Keratinocyte (primary cell): ENCODE results near the gene TMEM191C. TPM values are rescaled to one million over a fixed set of nuclear protein-coding genes. Genes with fewer than 3 reads are reported as not detected.

Source experiments
- DNase-seq: peaks from one replicate; pipeline ENCODE4 v3.0.0-alpha.2; 2011; ENCODE audit warnings: low read depth, missing footprints, low spot score
- FAIRE-seq: peaks from 2 replicates; lab custom pipeline; 2011; peaks lifted over from hg19 to GRCh38; lab: Jason Lieb, UNC
- H2AFZ ChIP-seq: 2 replicates; pipeline ENCODE4 v1.6.0; 2012; ENCODE audit warnings: low read length, control low read depth, inconsistent platforms; ENCODE audit not compliant: control insufficient read depth
- H3K27ac ChIP-seq: 2 replicates; pipeline ENCODE4 v1.5.1; 2011; ENCODE audit warnings: low read length; ENCODE audit not compliant: control insufficient read depth, insufficient read depth
- H3K27me3 ChIP-seq: 3 replicates; pipeline ENCODE4 v1.6.0; 2011; ENCODE audit warnings: low read length; ENCODE audit not compliant: control insufficient read depth, insufficient read depth; ENCODE audit errors: extremely low read depth
- H3K36me3 ChIP-seq, 2 experiments: 2 replicates in 1 of 2; 3 replicates in 1 of 2; pipeline ENCODE4 v1.5.1; 2011; ENCODE audit warnings: low read length in 2 of 2, mild to moderate bottlenecking in 1 of 2; ENCODE audit not compliant: control insufficient read depth in 2 of 2, insufficient read depth in 2 of 2; ENCODE audit errors: extremely low read depth in 1 of 2
- H3K4me1 ChIP-seq: 3 replicates; pipeline ENCODE4 v1.5.1; 2011; ENCODE audit warnings: low read length; ENCODE audit not compliant: control insufficient read depth, insufficient read depth; ENCODE audit errors: extremely low read depth
- H3K4me2 ChIP-seq: 3 replicates; pipeline ENCODE4 v1.6.0; 2011; ENCODE audit warnings: low read depth, low read length; ENCODE audit not compliant: control insufficient read depth, insufficient read depth; ENCODE audit errors: extremely low read depth
- H3K4me3 ChIP-seq, 3 experiments: fragments of 200-600 bp in 1 of 3; sonication (generic) in 1 of 3; 2 replicates in 2 of 3; 3 replicates in 1 of 3; pipeline ENCODE4 v1.5.1; 2011 to 2016; ENCODE audit warnings: low read length in 3 of 3, mild to moderate bottlenecking in 3 of 3, control low read depth in 2 of 3, inconsistent platforms in 1 of 3, low read depth in 1 of 3, mixed read lengths in 1 of 3, mixed run types in 1 of 3, moderate library complexity in 1 of 3; ENCODE audit not compliant: control insufficient read depth in 2 of 3, insufficient read depth in 2 of 3; ENCODE audit errors: extremely low read depth in 1 of 3
- H3K79me2 ChIP-seq: 2 replicates; pipeline ENCODE4 v1.6.0; 2012; ENCODE audit warnings: low read length; ENCODE audit not compliant: control insufficient read depth, insufficient read depth
- H3K9ac ChIP-seq: 3 replicates; pipeline ENCODE4 v1.6.0; 2011; ENCODE audit warnings: low read length; ENCODE audit not compliant: control insufficient read depth, insufficient read depth; ENCODE audit errors: extremely low read depth
- H3K9me1 ChIP-seq: 3 replicates; pipeline ENCODE4 v1.6.0; 2011; ENCODE audit warnings: low read length; ENCODE audit not compliant: control insufficient read depth, insufficient read depth; ENCODE audit errors: extremely low read depth
- H3K9me3 ChIP-seq: 2 replicates; pipeline ENCODE4 v1.5.1; 2012; ENCODE audit warnings: low read depth, low read length; ENCODE audit not compliant: control insufficient read depth
- H4K20me1 ChIP-seq: 3 replicates; pipeline ENCODE4 v1.6.0; 2011; ENCODE audit warnings: low read length; ENCODE audit not compliant: control insufficient read depth, insufficient read depth; ENCODE audit errors: extremely low read depth
- EZH2 ChIP-seq: IDR thresholded peaks from one replicate; pipeline ENCODE4 v1.6.1; 2012; ENCODE audit warnings: inconsistent platforms, mild to moderate bottlenecking, low read length, moderate library complexity
- dilution Hi-C: fragments of 300-500 bp; cut with MboI; formaldehyde crosslinking; loops from one replicate; pipeline ENCODE4 v1.7.0; 2020; ENCODE audit warnings: low sequenced_read_pairs; ENCODE audit not compliant: extremely low pct_ligation_motif_present
- polyA plus RNA-seq, 5 experiments: library from polyadenylated mRNA; depleted of rRNA in 3 of 5; stranded (reverse) in 3 of 5; stranded (forward) in 1 of 5; unstranded in 1 of 5; fragments of >200 nt; gene quantifications; 1 replicate in 1 of 5; 2 replicates in 3 of 5; 3 replicates in 1 of 5; pipeline versions ENCODE4 v1.2.1 to v1.2.3, GENCODE V29; 2011 to 2012; ENCODE audit warnings: missing spikeins in 2 of 5, low read depth in 1 of 5, low replicate concordance in 1 of 5
- TF ChIP-seq, protein P1 (sequence below), 3 experiments: IDR thresholded peaks in 1 of 3; conservative IDR thresholded peaks in 1 of 3; optimal IDR thresholded peaks in 1 of 3; 2 replicates in 2 of 3; 3 replicates in 1 of 3; pipeline versions ENCODE3 to v1.5.1; 2011; ENCODE audit warnings: low read length in 3 of 3, mild to moderate bottlenecking in 3 of 3, moderate library complexity in 2 of 3, control low read depth in 1 of 3, inconsistent platforms in 1 of 3; ENCODE audit not compliant: insufficient read depth in 2 of 3; ENCODE audit errors: extremely low read depth in 1 of 3

The TMEM191C gene
- polyA plus RNA-seq, 1 donor (not counting 4 experiments of a cell fraction or from before 2014, with no cell fraction given) = 0.31 TPM

DNA sequence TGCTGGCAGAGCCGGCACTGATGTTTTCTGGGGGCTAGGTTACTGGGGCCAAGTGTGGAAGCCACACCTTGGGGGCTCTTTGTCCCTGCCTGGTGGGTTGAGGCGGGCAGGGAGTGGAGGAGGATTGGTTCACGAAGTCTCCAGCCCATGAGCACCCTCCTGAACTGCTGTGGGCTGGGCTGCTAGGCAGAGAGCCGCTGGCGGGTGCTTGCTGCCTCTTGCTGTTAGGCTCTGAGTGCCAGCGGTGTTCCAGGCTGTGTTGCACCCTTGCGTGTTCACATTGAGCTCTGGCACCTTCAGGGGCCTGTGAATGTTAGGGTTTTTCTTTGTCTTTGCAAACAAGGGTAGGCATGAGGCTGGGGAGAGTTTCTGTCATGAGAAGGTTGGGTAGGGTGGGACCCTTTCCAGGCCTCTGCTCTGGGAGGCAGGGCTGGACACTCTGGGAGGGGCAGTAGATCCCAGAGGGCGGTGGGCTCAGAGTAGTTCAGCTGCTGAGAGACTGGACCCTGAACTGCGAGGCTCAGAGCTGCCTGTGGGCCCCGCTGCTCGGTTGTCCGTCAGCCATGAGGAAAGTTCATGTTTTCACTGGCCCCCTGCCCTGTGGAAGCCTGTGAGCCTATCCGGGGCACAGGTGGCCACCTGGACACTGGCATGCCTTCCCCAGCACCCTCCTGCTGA, 24.0 kb upstream of the TMEM191C start:
- H2AFZ ChIP-seq = no peak overlapping the region
- H3K36me3 ChIP-seq = peaks cover 12 to 21% of the 10 kb centered on the region in 2 experiments
- H3K9me3 ChIP-seq = no peaks in the 10 kb centered on the region
- dilution Hi-C loops = no loop called here
- H3K27me3 ChIP-seq = no peaks in the 10 kb centered on the region
- H3K79me2 ChIP-seq = no peaks in the 10 kb centered on the region
- no peak for DNase-seq
- no peaks in the 10 kb centered on the region for H3K4me1 ChIP-seq
- peaks cover 3% of the 10 kb centered on the region for H4K20me1 ChIP-seq
- no peak overlapping the region for H3K4me3 ChIP-seq
- H3K9me1 ChIP-seq = no peaks in the 10 kb centered on the region
- H3K9ac ChIP-seq = no peak overlapping the region
- H3K4me2 ChIP-seq = no peak overlapping the region
- TF ChIP-seq, protein P1, sequence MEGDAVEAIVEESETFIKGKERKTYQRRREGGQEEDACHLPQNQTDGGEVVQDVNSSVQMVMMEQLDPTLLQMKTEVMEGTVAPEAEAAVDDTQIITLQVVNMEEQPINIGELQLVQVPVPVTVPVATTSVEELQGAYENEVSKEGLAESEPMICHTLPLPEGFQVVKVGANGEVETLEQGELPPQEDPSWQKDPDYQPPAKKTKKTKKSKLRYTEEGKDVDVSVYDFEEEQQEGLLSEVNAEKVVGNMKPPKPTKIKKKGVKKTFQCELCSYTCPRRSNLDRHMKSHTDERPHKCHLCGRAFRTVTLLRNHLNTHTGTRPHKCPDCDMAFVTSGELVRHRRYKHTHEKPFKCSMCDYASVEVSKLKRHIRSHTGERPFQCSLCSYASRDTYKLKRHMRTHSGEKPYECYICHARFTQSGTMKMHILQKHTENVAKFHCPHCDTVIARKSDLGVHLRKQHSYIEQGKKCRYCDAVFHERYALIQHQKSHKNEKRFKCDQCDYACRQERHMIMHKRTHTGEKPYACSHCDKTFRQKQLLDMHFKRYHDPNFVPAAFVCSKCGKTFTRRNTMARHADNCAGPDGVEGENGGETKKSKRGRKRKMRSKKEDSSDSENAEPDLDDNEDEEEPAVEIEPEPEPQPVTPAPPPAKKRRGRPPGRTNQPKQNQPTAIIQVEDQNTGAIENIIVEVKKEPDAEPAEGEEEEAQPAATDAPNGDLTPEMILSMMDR (optimal IDR thresholded peaks at IDR 0.05 in 1 of 3, IDR thresholded peaks at IDR 0.05 in 1 of 3, conservative IDR thresholded peaks at IDR 0.05 in 1 of 3; ENCODE audit: extremely low read depth in 1 of 3, insufficient read depth in 2 of 3, low read length in 3 of 3) = no peak
- no peak for TF ChIP-seq EZH2
- FAIRE-seq = no peak
- no peak overlapping the region for H3K27ac ChIP-seq

DNA sequence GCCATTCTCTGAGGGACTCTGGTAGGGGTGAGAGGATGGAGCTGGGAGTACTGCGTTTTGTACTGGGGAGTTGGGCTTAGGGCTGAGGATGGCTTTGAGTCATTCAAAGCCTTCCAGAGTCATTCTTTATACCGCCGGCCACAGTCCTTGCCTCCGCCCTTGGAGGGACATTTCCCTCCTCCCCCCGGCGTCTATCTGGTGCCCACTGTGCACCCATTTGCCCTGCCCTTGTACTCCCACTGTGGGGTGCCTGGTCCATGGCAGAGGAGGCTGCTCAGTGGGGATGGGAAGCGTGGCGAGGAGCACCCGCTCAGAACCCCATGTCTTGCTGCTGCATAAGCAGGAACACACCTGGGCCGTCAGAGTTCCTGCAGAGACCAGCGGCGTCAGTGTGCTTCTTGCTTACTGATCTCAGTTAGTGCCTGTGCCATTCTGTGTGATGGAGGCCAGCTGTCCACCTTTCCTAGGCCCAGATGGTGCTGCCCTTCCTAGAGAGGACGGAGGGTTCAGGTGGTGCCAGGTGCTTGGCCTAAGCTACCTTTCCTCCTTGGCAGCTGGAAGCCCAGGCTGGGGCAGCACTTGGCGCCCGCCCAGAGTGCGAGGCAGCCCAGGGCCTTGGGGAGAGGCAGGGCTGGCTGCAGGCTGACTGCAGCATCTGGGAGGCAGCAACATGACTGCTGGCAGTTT, 23.3 kb upstream of the TMEM191C start:
- FAIRE-seq = no peak
- no peak overlapping the region for H3K4me2 ChIP-seq
- TF ChIP-seq, protein P1 (optimal IDR thresholded peaks at IDR 0.05 in 1 of 3, IDR thresholded peaks at IDR 0.05 in 1 of 3, conservative IDR thresholded peaks at IDR 0.05 in 1 of 3; ENCODE audit: extremely low read depth in 1 of 3, insufficient read depth in 2 of 3, low read length in 3 of 3) = no peak
- no peak for TF ChIP-seq EZH2
- no peak overlapping the region for H3K27ac ChIP-seq
- no peaks in the 10 kb centered on the region for H3K27me3 ChIP-seq
- H3K9me1 ChIP-seq = no peaks in the 10 kb centered on the region
- peaks cover 8% of the 10 kb centered on the region for H4K20me1 ChIP-seq
- no peak overlapping the region for H3K9ac ChIP-seq
- no peaks in the 10 kb centered on the region for H3K79me2 ChIP-seq
- H3K9me3 ChIP-seq = no peaks in the 10 kb centered on the region
- H3K36me3 ChIP-seq = peaks cover 12 to 21% of the 10 kb centered on the region in 2 experiments
- no peak overlapping the region for H3K4me3 ChIP-seq
- no peak for DNase-seq
- dilution Hi-C loops = no loop called here
- H3K4me1 ChIP-seq = no peaks in the 10 kb centered on the region
- no peak overlapping the region for H2AFZ ChIP-seq
